SK-N-MC (cell line): ENCODE results near the gene KCNK10.

Experiments
- EZH2 ChIP-seq: fragments of 200-600 bp; sonication (generic); IDR thresholded peaks from one replicate; pipeline ENCODE4 v1.6.1; 2017; ENCODE audit warnings: antibody characterized with exemption
- FOXP2 ChIP-seq: optimal IDR thresholded peaks from 2 replicates; pipeline ENCODE3; 2011; ENCODE audit warnings: mild to moderate bottlenecking, moderate library complexity; ENCODE audit not compliant: insufficient read depth; ENCODE audit errors: extremely low read length, control extremely low read depth
- POLR2AphosphoS5 ChIP-seq: IDR thresholded peaks from 2 replicates; pipeline ENCODE4 v1.6.1; 2012; ENCODE audit warnings: mild to moderate bottlenecking, low read depth, low read length, borderline replicate concordance

DNA sequence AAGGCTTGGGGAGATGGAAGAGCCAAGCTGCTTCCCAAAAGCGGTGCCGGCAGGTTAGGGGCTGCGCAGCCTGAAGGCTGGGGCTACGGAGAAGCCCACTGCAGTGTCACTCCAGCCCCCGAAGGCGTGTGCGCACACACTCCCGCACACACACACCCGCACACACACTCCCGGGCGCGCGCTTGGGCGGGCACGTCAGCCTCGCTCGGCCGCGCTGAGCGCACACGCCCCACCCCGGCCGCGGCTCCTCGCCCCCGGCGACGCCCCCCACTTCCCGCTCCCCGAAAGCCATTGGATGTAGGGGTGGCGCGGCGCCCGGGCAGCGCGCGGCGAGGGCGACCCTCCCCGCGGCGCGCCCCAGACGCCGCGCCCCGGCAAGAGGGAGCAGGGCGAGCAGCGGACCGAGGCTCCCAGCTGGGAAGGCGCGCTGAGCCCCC, at the start of gene KCNK10:
- TF ChIP-seq POLR2AphosphoS5 (no peak), FOXP2 (no peak), EZH2 (no peak)
